Karpas-422 (cell line): ENCODE results near the gene DOCK6. TPM values are rescaled to one million over a fixed set of nuclear protein-coding genes. Genes with fewer than 3 reads are reported as not detected.

Experiments used
- DNase-seq: peaks from one replicate; pipeline ENCODE4 v3.0.0-alpha.2; 2015
- H2AFZ ChIP-seq: fragments of 200-600 bp; sonication (generic); 2 replicates; pipeline ENCODE4 v1.6.1; 2014; ENCODE audit warnings: antibody characterized with exemption, low read length, mixed read lengths
- H3K27ac ChIP-seq: fragments of 200-600 bp; sonication (generic); 2 replicates; pipeline ENCODE4 v1.5.1; 2014; ENCODE audit warnings: mild to moderate bottlenecking, low read length, moderate library complexity
- H3K27me3 ChIP-seq: fragments of 200-600 bp; sonication (generic); 2 replicates; pipeline ENCODE4 v1.6.1; 2014; ENCODE audit warnings: low read length, mixed read lengths
- H3K36me3 ChIP-seq: fragments of 200-600 bp; sonication (generic); 2 replicates; pipeline ENCODE4 v1.6.1; 2014; ENCODE audit warnings: low read length, mixed read lengths; ENCODE audit not compliant: insufficient read depth
- H3K4me1 ChIP-seq: fragments of 200-600 bp; sonication (generic); 2 replicates; pipeline ENCODE4 v1.6.1; 2014; ENCODE audit warnings: mild to moderate bottlenecking, low read length, mixed read lengths
- H3K4me2 ChIP-seq: fragments of 200-600 bp; sonication (generic); 2 replicates; pipeline ENCODE4 v1.6.1; 2014; ENCODE audit warnings: low read length, low read depth, mild to moderate bottlenecking; ENCODE audit not compliant: poor library complexity, severe bottlenecking
- H3K4me3 ChIP-seq: fragments of 200-600 bp; sonication (generic); 2 replicates; pipeline ENCODE4 v1.5.1; 2014; ENCODE audit warnings: mild to moderate bottlenecking, antibody characterized with exemption, low read length, mixed read lengths
- H3K79me2 ChIP-seq: fragments of 200-600 bp; sonication (generic); 2 replicates; pipeline ENCODE4 v1.6.1; 2014; ENCODE audit warnings: mild to moderate bottlenecking, low read length, mixed read lengths
- H3K9ac ChIP-seq: fragments of 200-600 bp; sonication (generic); 2 replicates; pipeline ENCODE4 v1.6.0; 2014; ENCODE audit warnings: low read length
- H3K9me2 ChIP-seq: fragments of 200-600 bp; sonication (generic), shearing (Covaris generic); replicated peaks from 2 replicates; pipeline ENCODE4 v1.6.0; 2014; ENCODE audit warnings: mild to moderate bottlenecking, low read length, moderate library complexity; ENCODE audit not compliant: insufficient read depth
- H3K9me3 ChIP-seq: fragments of 300-700, 200-600 bp; sonication (generic); 2 replicates; pipeline ENCODE4 v1.6.1; 2014; ENCODE audit warnings: low read length, mixed read lengths
- H4K20me1 ChIP-seq: fragments of 200-600 bp; sonication (generic); 2 replicates; pipeline ENCODE4 v1.6.1; 2014; ENCODE audit warnings: mild to moderate bottlenecking, antibody characterized with exemption, low read length, low read depth; ENCODE audit not compliant: insufficient read depth
- total RNA-seq: library from RNA; depleted of rRNA; stranded (reverse); fragments of >200 nt; shearing (Covaris generic); gene quantifications from 2 replicates; pipeline ENCODE4 v1.2.3, GENCODE V29; 2014; ENCODE audit warnings: low replicate concordance

The DOCK6 gene
- total RNA-seq, 1 experiment from 2014 or later: 6.5 TPM

DNA sequence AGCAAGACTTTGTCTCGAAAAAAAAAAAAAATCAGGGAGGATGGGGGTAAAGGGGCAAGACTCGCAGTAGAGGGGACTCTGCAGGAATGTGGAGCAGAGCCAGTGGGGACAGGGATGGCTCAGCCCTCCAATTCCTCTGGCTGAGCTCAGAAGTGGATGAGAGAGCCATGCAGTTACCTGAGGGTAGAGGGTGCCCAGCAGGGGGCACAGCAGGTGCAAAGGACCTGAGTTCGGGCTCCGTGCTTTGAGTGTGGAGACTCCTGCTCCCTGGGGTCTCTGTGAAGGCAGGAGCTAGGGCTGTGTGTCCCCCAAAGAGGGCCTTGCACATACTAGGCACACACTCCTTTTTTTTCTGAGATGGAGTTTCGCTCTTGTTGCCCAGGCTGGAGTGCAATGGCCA, 7.7 kb downstream of the DOCK6 start:
- no peak overlapping the region for H3K9ac ChIP-seq
- H3K4me2 ChIP-seq: no peak overlapping the region
- H3K9me3 ChIP-seq: no peaks in the 10 kb centered on the region
- H3K27ac ChIP-seq: no peak overlapping the region
- no peaks in the 10 kb centered on the region for H3K36me3 ChIP-seq
- no peak overlapping the region for H2AFZ ChIP-seq
- H3K79me2 ChIP-seq: no peaks in the 10 kb centered on the region
- H3K9me2 ChIP-seq: no peaks in the 10 kb centered on the region
- H4K20me1 ChIP-seq: no peaks in the 10 kb centered on the region
- no peak overlapping the region for H3K4me3 ChIP-seq
- peak; percentile 50 for DNase-seq
- H3K4me1 ChIP-seq: no peaks in the 10 kb centered on the region
- H3K27me3 ChIP-seq: no peaks in the 10 kb centered on the region

DNA sequence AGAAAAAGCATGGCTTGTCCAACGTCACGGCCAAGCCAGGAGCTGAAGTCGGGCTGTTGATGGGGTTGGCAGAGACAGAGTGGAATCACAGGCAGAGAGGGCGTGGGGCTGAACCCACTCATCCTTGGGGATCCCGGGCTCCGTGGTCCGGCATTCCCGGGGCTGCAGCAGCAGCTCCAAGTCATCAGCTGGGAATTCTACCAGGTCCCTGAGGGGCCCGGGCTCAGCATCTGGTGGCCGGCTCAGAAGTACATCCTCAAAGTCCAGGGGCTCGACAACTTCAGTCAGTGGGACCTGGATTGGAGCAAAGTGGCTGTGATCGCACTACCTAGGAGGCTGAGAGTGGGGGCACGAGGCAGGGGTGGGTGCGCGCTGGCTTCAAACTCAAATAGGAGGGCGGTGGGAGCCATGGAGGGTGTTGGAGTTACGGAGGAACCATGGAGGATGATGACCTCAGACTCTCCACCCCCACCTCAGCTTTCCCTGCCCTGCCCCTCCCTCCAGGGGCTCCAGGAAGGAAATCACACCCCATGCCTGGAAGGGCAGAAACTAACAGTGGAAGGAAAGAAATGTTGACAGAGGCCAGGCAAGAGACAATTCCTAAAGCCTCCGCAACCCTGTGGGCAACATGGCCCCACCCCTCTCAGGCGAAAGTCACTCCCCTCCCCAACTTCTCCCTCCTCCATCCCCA, 9.5 kb downstream of the DOCK6 start:
- Histone ChIP-seq H3K4me2 (no peak overlapping the region), H4K20me1 (no peaks in the 10 kb centered on the region), H3K9ac (no peak overlapping the region), H3K4me3 (no peak overlapping the region), H3K9me2 (no peaks in the 10 kb centered on the region), H3K36me3 (no peaks in the 10 kb centered on the region), H3K79me2 (no peaks in the 10 kb centered on the region), H3K27me3 (no peaks in the 10 kb centered on the region), H3K9me3 (no peaks in the 10 kb centered on the region), H2AFZ (no peak overlapping the region), H3K27ac (no peak overlapping the region), H3K4me1 (no peaks in the 10 kb centered on the region)
- DNase-seq: no peak

DNA sequence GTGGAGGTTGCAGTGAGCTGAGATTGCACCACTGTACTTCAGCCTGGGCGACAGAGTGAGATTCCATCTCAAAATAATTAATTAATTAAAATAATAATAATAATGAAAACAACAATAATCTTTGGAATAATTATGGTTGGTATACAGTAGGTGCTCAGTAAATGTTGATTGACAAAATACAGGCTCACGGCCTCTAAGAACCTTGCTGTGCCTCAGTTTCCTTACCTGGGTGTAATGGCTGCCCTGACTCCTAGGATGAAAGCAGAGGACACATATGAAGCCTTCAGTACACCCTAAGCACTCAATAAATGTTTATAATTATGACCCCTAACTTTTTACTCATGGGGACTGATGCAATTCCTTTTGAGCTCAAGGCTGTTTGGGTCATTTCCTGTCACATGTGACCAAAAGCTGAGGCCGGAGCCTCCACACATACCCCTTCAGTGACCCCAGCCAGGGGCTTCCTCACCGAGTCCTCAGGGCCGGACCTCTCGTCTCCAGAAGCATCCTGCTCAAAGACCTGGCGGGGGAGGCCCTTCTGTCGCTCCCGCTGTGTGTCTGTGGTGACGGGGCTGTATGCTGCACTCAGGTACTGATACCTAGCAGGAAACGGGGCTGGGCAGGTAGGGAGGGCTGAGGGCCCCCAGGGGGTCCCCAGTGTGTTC, 10.5 kb downstream of the DOCK6 start:
- DNase-seq: no peak
- no peak overlapping the region for H3K4me3 ChIP-seq
- H2AFZ ChIP-seq: no peak overlapping the region
- no peaks in the 10 kb centered on the region for H3K9me2 ChIP-seq
- no peaks in the 10 kb centered on the region for H3K36me3 ChIP-seq
- no peak overlapping the region for H3K9ac ChIP-seq
- H3K27ac ChIP-seq: no peak overlapping the region
- no peaks in the 10 kb centered on the region for H3K4me1 ChIP-seq
- H3K79me2 ChIP-seq: no peaks in the 10 kb centered on the region
- no peaks in the 10 kb centered on the region for H3K27me3 ChIP-seq
- no peaks in the 10 kb centered on the region for H4K20me1 ChIP-seq
- H3K4me2 ChIP-seq: no peak overlapping the region
- H3K9me3 ChIP-seq: no peaks in the 10 kb centered on the region

DNA sequence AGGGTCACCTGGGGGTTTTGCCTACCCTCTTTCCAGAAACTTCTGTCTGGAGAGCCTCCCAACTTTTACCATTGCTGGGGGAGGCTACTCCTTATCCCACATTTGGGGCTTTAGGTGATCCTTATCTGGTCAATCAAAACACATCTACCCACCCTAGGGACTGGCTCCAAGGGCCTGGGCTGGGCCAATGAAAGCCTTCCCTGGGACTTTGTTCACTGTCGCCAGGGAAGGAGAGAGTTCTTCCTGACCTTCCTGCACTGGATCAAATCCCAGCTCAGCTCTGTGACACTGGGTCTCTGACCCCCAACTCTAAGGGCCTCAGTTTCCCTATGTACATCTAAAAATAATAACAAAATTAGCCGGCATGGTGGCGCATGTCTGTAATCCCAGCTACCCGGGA, 11.1 kb downstream of the DOCK6 start:
- Histone ChIP-seq H4K20me1 (no peaks in the 10 kb centered on the region), H3K79me2 (no peaks in the 10 kb centered on the region), H3K36me3 (no peaks in the 10 kb centered on the region), H3K9me2 (no peaks in the 10 kb centered on the region), H2AFZ (no peak overlapping the region), H3K4me1 (no peaks in the 10 kb centered on the region), H3K9ac (no peak overlapping the region), H3K4me3 (no peak overlapping the region), H3K27ac (no peak overlapping the region), H3K4me2 (no peak overlapping the region), H3K27me3 (no peaks in the 10 kb centered on the region), H3K9me3 (no peaks in the 10 kb centered on the region)
- no peak for DNase-seq

DNA sequence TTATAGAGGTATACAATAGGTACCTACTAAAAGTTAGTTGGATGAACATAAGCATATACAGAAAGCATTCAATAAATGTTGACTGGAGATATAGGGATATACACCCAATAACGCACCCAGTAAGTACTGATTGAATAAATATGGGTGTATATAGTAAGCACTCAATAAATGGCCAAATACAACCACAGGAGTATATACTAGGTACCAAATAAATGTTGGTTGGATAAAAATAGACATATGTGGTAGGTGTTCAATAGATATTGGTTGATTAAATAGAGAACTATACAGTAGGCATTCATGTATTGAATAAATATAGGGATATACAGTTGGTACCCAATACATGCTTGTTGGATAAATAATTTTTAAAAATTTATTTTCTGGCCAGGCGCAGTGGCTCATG, 13.5 kb downstream of the DOCK6 start:
- no peaks in the 10 kb centered on the region for H3K36me3 ChIP-seq
- DNase-seq: no peak
- H3K27ac ChIP-seq: no peak overlapping the region
- H4K20me1 ChIP-seq: no peaks in the 10 kb centered on the region; the same call in 1 of the 2 replicates
- H3K9ac ChIP-seq: no peak overlapping the region
- no peaks in the 10 kb centered on the region for H3K27me3 ChIP-seq
- no peaks in the 10 kb centered on the region for H3K9me3 ChIP-seq
- no peaks in the 10 kb centered on the region for H3K79me2 ChIP-seq
- H3K4me2 ChIP-seq: no peak overlapping the region
- H3K4me3 ChIP-seq: no peak overlapping the region
- H3K4me1 ChIP-seq: no peaks in the 10 kb centered on the region
- no peaks in the 10 kb centered on the region for H3K9me2 ChIP-seq
- no peak overlapping the region for H2AFZ ChIP-seq

DNA sequence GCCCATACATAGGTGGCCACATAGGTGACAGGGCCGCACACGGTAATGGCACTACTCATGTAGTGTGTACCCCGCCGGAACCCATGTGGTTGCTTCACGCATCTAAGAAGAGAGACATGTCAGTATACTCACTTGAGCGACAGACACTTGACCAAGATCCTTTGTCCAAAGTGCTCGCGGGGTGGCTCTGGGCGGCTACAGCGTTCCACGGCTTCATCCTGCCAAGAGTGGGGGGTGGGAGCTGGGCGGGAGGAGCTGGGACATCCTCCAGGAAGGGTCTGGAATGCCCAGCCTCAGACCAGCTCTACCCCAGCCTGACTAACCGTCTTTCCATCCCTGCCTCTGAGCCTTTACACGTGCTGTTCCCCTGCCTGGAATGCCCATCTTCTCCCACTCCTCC, 14.4 kb downstream of the DOCK6 start:
- no peaks in the 10 kb centered on the region for H3K4me1 ChIP-seq
- no peak overlapping the region for H3K9ac ChIP-seq
- H3K27me3 ChIP-seq: no peaks in the 10 kb centered on the region
- DNase-seq: peak; percentile 2
- H4K20me1 ChIP-seq: no peaks in the 10 kb centered on the region; the same call in 1 of the 2 replicates
- no peak overlapping the region for H3K4me3 ChIP-seq
- H2AFZ ChIP-seq: no peak overlapping the region
- H3K36me3 ChIP-seq: no peaks in the 10 kb centered on the region
- no peaks in the 10 kb centered on the region for H3K9me3 ChIP-seq
- H3K27ac ChIP-seq: no peak overlapping the region
- H3K4me2 ChIP-seq: no peak overlapping the region
- H3K79me2 ChIP-seq: no peaks in the 10 kb centered on the region
- H3K9me2 ChIP-seq: no peaks in the 10 kb centered on the region

DNA sequence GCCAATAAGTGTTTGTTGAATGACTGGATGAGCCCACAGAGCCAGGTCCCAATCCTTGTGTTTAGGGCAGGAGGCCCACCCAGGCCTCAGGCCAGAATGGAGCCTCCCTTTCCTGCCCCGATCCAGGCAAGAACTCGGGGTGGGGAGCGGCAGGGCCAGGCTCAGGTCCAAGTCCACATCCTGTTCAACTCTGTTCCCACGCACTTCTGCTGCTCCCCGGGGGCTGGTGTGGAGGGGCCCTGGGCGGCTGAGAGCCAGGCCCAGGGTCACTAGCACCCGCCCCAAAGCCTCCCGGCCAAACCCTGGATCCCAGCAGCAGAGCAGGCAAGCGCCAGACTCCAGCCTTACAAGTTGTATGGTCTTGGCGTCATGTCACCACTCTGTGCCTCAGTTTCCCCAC, 14.9 kb downstream of the DOCK6 start:
- H3K27me3 ChIP-seq: no peaks in the 10 kb centered on the region
- no peak overlapping the region for H3K27ac ChIP-seq
- no peaks in the 10 kb centered on the region for H3K9me2 ChIP-seq
- no peaks in the 10 kb centered on the region for H3K36me3 ChIP-seq
- DNase-seq: no peak
- H3K9me3 ChIP-seq: no peaks in the 10 kb centered on the region
- no peak overlapping the region for H2AFZ ChIP-seq
- no peaks in the 10 kb centered on the region for H3K79me2 ChIP-seq
- H3K4me3 ChIP-seq: no peak overlapping the region
- no peaks in the 10 kb centered on the region for H3K4me1 ChIP-seq
- H4K20me1 ChIP-seq: no peaks in the 10 kb centered on the region; the same call in 1 of the 2 replicates
- no peak overlapping the region for H3K9ac ChIP-seq
- no peak overlapping the region for H3K4me2 ChIP-seq

DNA sequence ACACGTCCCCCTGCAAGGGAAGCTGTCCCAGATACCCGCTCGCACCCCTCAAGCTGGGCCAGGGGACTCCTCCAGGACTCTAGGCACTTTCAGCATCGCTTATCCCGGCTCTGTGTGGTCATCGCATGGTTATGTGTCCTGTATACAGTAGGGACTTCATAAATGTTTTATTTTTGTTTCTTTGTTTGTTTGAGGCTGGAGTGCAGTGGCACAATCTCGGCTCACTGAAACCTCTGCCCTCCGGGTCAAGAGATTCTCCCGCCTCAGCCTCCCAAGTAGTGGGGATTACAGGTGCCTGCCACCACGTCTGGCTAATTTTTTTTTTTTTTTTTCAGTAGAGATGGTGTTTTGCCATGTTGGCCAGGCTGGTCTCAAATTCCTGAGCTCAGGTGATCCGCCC, 15.4 kb downstream of the DOCK6 start:
- Histone ChIP-seq H3K27me3 (no peaks in the 10 kb centered on the region), H3K4me1 (no peaks in the 10 kb centered on the region), H4K20me1 (no peaks in the 10 kb centered on the region; the same call in 1 of the 2 replicates), H3K4me2 (no peak overlapping the region), H3K27ac (no peak overlapping the region), H3K9me3 (no peaks in the 10 kb centered on the region), H3K9ac (no peak overlapping the region), H3K36me3 (no peaks in the 10 kb centered on the region), H3K4me3 (no peak overlapping the region), H2AFZ (no peak overlapping the region), H3K9me2 (no peaks in the 10 kb centered on the region), H3K79me2 (no peaks in the 10 kb centered on the region)
- no peak for DNase-seq
